GM13977 (cell line): ENCODE data around the gene EID3.
"Not testable (repeated sequence)": the region's sequence is repeated elsewhere in the genome, so short reads cannot be mapped to it uniquely, and the experiment has no call there.

Source experiments
- DNase-seq: peaks from one replicate; pipeline ENCODE4 v3.0.0; 2012; ENCODE audit warnings: low spot score
- CTCF ChIP-seq: IDR thresholded peaks from 2 replicates; pipeline ENCODE4 v1.5.1; 2012; ENCODE audit warnings: mild to moderate bottlenecking, control low read depth; ENCODE audit not compliant: insufficient read depth; ENCODE audit errors: extremely low read depth, missing control alignments
- in situ Hi-C: fragments of 300-500 bp; cut with MboI; formaldehyde crosslinking; loops from one replicate; pipeline ENCODE4 v1.12.0; 2022; ENCODE audit warnings: low sequenced_read_pairs, low pct_unique_long_range_greater_than_20kb, mixed read lengths, inconsistent platforms; ENCODE audit not compliant: unreplicated experiment

EID3 gene

GRCh38 chr12:104317538-104318210, 14.1 kb downstream of the EID3 start:
- in situ Hi-C loops: no loop called here
- no peak for DNase-seq
- TF ChIP-seq CTCF: no peak

GRCh38 chr12:104319028-104319427, 15.5 kb downstream of the EID3 start:
- DNase-seq: no peak
- TF ChIP-seq CTCF: no peak
- in situ Hi-C loops: no loop called here

GRCh38 chr12:104319918-104320626, 16.5 kb downstream of the EID3 start:
- no peak for DNase-seq
- no peak for TF ChIP-seq CTCF
- in situ Hi-C loops: no loop called here

GRCh38 chr12:104320627-104321024, 17.1 kb downstream of the EID3 start:
- in situ Hi-C loops: no loop called here
- no peak for TF ChIP-seq CTCF
- no peak for DNase-seq

GRCh38 chr12:104321949-104322348, 18.4 kb downstream of the EID3 start:
- DNase-seq: no peak
- in situ Hi-C loops: no loop called here
- TF ChIP-seq CTCF: no peak

- DNase-seq, in situ Hi-C loops: not testable (repeated sequence)
Observed at GRCh38 chr12:104322533-104322932, 19.0 kb downstream of the EID3 start.

- DNase-seq: no peak
- TF ChIP-seq CTCF: no peak
- in situ Hi-C loops: no loop called here
Observed at GRCh38 chr12:104323899-104324298, 20.4 kb downstream of the EID3 start.

GRCh38 chr12:104328278-104328677, 24.7 kb downstream of the EID3 start:
- DNase-seq, in situ Hi-C loops: not testable (repeated sequence)
